Measurements from ENCODE around the gene MED28. TPM values are rescaled to one million over a fixed set of nuclear protein-coding genes. Genes with fewer than 3 reads are reported as not detected.
A peak's percentile ranks its signal among the peaks of the same experiment; 100 is the strongest.

The MED28 gene
- polyA plus RNA-seq, 1 of the 3 experiments (the other 2 are of a cell fraction) = 7.5 TPM

GRCh38 chr4:17576932-17577664 is 37.3 kb upstream of the MED28 start, which contains the start of gene LAP3 (continued):
- no peak for TF ChIP-seq PBX3 (IDR thresholded peaks at IDR 0.05)
- TF ChIP-seq FOXJ3 (CRISPR knock-in tag; IDR thresholded peaks at IDR 0.05) = no peak
- no peak for TF ChIP-seq CTCF (IDR thresholded peaks at IDR 0.05)
- TF ChIP-seq SMC3 (IDR thresholded peaks at IDR 0.05; ENCODE audit: low read depth, low read length) = no peak

- no peaks in the 10 kb centered on the region for H3K9me2 ChIP-seq
- H3K36me3 ChIP-seq (replicated peaks in 1 of 2; ENCODE audit: control insufficient read depth in 1 of 2, insufficient read depth in 2 of 2, low read length in 1 of 2) = peaks cover 9 to 25% of the 10 kb centered on the region in 2 experiments
- peak overlapping the region; percentile 62 to 95 for H3K4me3 ChIP-seq (ENCODE audit: low read depth in 2 of 2, low read length in 1 of 2)
- no peaks in the 10 kb centered on the region for H3K27me3 ChIP-seq (ENCODE audit: insufficient read depth)
- ChIA-PET CTCF (interaction anchor here (0.6 to 4.1 kb wide), 5 partner anchors 23 to 232 kb away, joined by 3 to 15 read pairs (median 4); partner anchors contain the start of genes DCAF16 and MED28), POLR2A (interaction anchor here (0.9 to 1.1 kb wide), 2 partner anchors 26 to 232 kb away, joined by 3 to 4 read pairs; no protein-coding TSS in a partner anchor)
- H4K20me1 ChIP-seq (ENCODE audit: insufficient read depth) = no peaks in the 10 kb centered on the region
- H3K9ac ChIP-seq = peak overlapping the region; percentile 74
- H3F3A ChIP-seq (replicated peaks; ENCODE audit: insufficient read depth) = peaks cover 2% of the 10 kb centered on the region
- peak overlapping the region; percentile 98 for H2AFZ ChIP-seq (ENCODE audit: low read depth)
- H3K4me1 ChIP-seq (ENCODE audit: control insufficient read depth in 1 of 2, insufficient read depth in 2 of 2, low read depth in 1 of 2, low read length in 1 of 2) = peaks cover 8 to 9% of the 10 kb centered on the region in 2 experiments; a peak in 2 of 4 replicates
- WGBS (ENCODE audit: low lambda C conversion rate) = 21% methylated on average over 10 of the region's 33 CpGs
- H3K4me2 ChIP-seq = peak overlapping the region; percentile 97
- H3K27ac ChIP-seq (ENCODE audit: low read depth in 2 of 2, low read length in 1 of 2) = peak overlapping the region; percentile 77 to 81
- peak; percentile 77 for DNase-seq
- TF ChIP-seq CTCF (IDR thresholded peaks at IDR 0.05) (no peak; the same call in 1 of the 2 replicates), NFIC (IDR thresholded peaks at IDR 0.05; ENCODE audit: borderline replicate concordance) (no peak), FOSL2 (IDR thresholded peaks at IDR 0.05; ENCODE audit: borderline replicate concordance, low read depth) (no peak), TCF12 (IDR thresholded peaks at IDR 0.05) (no peak), REST (IDR thresholded peaks at IDR 0.05; ENCODE audit: low read depth, low read length) (no peak), FOXJ3 (CRISPR knock-in tag; IDR thresholded peaks at IDR 0.05) (no peak), SMC3 (IDR thresholded peaks at IDR 0.05; ENCODE audit: low read depth, low read length) (no peak), GABPA (IDR thresholded peaks at IDR 0.05; ENCODE audit: low read depth) (no peak), YY1 (IDR thresholded peaks at IDR 0.05; ENCODE audit: low read depth) (no peak), EP300 (IDR thresholded peaks at IDR 0.05; ENCODE audit: borderline replicate concordance in 1 of 2, low read depth in 1 of 2, low read length in 1 of 2) (no peak), ZBTB33 (IDR thresholded peaks at IDR 0.05; ENCODE audit: borderline replicate concordance, low read depth) (no peak)
- no peaks in the 10 kb centered on the region for H3K9me3 ChIP-seq
- peaks cover 20% of the 10 kb centered on the region; the same call in 1 of the 2 replicates for H3K79me2 ChIP-seq (ENCODE audit: insufficient read depth)
Observed at GRCh38 chr4:17577665-17578481, 36.6 kb upstream of the MED28 start.

Measured in SK-N-SH (cell line).